ENCODE data around the gene STARD7.

DNA sequence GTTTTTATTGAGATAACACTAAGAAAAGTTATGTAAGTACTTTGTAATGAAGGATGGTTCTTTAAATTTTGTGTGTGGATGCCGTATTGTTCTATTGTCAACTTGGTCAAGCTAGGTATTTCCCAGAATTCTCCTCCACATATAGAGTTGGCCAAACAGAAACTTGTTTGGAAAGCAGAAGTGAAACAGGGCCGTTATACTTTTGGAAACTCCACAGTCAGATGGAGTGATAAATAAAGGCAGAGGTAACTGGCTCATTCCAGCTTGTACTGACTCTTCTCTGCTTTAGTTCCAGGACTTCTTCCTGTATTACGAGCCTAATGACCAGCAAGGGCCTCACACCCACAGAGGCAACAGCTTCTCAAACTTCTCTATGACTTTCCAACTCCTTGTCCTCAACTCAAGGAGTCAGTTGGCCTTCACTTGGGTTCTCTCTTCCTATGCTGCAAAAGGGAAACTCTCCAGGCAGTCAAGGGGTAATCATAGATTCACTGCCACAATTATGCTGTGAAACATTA is 16.4 kb upstream of the STARD7 start:
- TF ChIP-seq, protein P1, sequence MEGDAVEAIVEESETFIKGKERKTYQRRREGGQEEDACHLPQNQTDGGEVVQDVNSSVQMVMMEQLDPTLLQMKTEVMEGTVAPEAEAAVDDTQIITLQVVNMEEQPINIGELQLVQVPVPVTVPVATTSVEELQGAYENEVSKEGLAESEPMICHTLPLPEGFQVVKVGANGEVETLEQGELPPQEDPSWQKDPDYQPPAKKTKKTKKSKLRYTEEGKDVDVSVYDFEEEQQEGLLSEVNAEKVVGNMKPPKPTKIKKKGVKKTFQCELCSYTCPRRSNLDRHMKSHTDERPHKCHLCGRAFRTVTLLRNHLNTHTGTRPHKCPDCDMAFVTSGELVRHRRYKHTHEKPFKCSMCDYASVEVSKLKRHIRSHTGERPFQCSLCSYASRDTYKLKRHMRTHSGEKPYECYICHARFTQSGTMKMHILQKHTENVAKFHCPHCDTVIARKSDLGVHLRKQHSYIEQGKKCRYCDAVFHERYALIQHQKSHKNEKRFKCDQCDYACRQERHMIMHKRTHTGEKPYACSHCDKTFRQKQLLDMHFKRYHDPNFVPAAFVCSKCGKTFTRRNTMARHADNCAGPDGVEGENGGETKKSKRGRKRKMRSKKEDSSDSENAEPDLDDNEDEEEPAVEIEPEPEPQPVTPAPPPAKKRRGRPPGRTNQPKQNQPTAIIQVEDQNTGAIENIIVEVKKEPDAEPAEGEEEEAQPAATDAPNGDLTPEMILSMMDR (IDR thresholded peaks at IDR 0.05): no peak
- no peak for TF ChIP-seq POLR2A (IDR thresholded peaks at IDR 0.05)

All from right lobe of liver (tissue), 4 donors.